Natural killer cell treated with Interleukin-12 subunit alpha and Interleukin-12 subunit beta and Interleukin-15 and Interleukin-18, amount 100 ng/mL, for 72 hours (primary cell): ENCODE measurements around the gene PRDM9. TPM values are rescaled to one million over a fixed set of nuclear protein-coding genes. Genes with fewer than 3 reads are reported as not detected.
"Not testable (repeated sequence)": the region's sequence is repeated elsewhere in the genome, so short reads cannot be mapped to it uniquely, and the experiment has no call there.

Experiments used
- ATAC-seq, 2 donors: fragments of 150-1000 bp; cut with Tn5 transposase in 1 of 2; sonication (Bioruptor Pico), chemical (Tn5 transposase) in 1 of 2; 2 replicates each; pipeline ENCODE4 v1.10.0; 2021
- DNase-seq: peaks from one replicate; pipeline ENCODE4 v3.0.0; 2022; ENCODE audit warnings: low spot score
- H3K27ac Mint-ChIP-seq, 2 donors: 1 replicate in 1 of 2; 2 replicates in 1 of 2; pipeline ENCODE4 v1.8.0; 2022; ENCODE audit warnings: mixed read lengths in 2 of 2, mild to moderate bottlenecking in 1 of 2, moderate library complexity in 1 of 2
- H3K27me3 Mint-ChIP-seq, 2 donors: 1 replicate in 1 of 2; 2 replicates in 1 of 2; pipeline ENCODE4 v1.8.0; 2022; ENCODE audit warnings: mixed read lengths in 2 of 2
- H3K36me3 Mint-ChIP-seq: one replicate; pipeline ENCODE4 v1.8.0; 2022; ENCODE audit warnings: mixed read lengths
- H3K4me1 Mint-ChIP-seq, 2 donors: 1 replicate in 1 of 2; 2 replicates in 1 of 2; pipeline ENCODE4 v1.8.0; 2022; ENCODE audit warnings: low read depth in 2 of 2, mixed read lengths in 2 of 2, mild to moderate bottlenecking in 1 of 2
- H3K4me3 Mint-ChIP-seq: one replicate; pipeline ENCODE4 v1.8.0; 2022; ENCODE audit warnings: mixed read lengths
- H3K9me3 Mint-ChIP-seq: 2 replicates; pipeline ENCODE4 v1.8.0; 2022; ENCODE audit warnings: mixed read lengths
- total RNA-seq, 2 donors: library from RNA; stranded (reverse); gene quantifications; one replicate each; pipeline ENCODE4 v1.2.3, GENCODE V29; 2022

PRDM9 gene
- total RNA-seq, 2 donors from 2014 or later = not detected

DNA sequence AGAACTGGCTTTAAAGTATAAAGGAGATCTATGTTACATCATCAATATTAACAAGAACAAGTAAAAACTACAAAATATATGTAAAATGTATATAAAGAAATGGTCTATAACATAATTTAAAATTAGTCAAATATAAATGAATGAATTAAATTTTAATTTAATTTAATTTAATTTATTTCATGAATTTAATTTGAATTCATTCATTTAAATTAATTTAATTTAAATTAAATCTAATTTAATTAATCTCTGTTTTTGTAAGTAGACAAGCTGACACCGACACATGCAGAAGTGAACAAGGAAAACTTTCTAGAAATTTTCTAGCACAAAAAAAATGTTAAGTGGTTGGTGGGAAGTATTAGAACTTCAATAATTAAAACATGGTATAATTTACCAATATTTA, 10.8 kb upstream of the PRDM9 start:
- no peak for DNase-seq
- peaks cover 19% of the 10 kb centered on the region for H3K9me3 Mint-ChIP-seq
- no peaks in the 10 kb centered on the region for H3K4me1 Mint-ChIP-seq
- H3K36me3 Mint-ChIP-seq = peaks cover 8% of the 10 kb centered on the region
- no peak overlapping the region for H3K27ac Mint-ChIP-seq
- ATAC-seq = no peak
- H3K4me3 Mint-ChIP-seq = no peak overlapping the region
- H3K27me3 Mint-ChIP-seq = no peaks in the 10 kb centered on the region

DNA sequence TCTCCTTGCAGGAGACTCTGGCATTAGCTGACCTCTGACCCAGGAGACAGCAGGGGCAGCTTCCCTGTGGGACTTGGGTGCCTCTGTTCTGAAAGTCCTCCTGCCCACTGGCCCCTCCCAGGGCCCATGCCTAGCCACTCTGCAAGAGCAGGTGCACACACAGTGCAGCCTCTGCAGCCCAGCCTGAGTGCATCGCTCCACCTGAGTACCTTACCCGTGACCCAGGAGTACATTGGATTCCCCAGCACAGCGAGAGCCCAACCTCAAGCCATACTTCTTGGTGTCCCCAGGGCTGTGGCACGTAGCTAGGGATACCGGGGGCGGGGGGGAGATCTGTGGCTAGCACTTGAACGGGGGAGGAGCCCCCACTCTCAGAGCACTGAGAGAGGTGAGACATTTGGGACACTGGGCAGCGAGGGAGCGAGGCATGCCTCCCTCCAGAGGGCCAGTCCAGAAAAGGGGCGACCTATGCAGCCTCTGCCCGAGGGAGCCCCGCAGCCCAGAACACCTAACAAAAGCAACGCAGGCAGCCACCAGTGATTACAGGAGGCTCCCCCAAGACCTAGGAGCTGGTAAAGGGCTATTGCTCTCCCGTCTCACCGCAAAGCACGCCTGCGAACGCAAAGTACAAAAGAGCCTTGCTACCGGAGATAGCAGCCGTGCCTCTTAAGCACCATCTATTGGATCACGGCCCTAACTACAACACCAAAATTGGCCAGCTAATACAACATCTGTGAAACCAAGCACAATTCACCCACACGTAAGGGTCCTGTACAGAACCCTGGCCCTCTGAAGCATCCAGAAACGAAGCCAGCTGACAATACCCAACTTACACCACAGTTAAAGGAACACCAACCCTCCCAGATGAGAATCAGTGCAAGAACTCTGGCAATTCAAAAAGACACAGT, 826 bp upstream of the PRDM9 start:
- DNase-seq = no peak
- peaks cover 8% of the 10 kb centered on the region for H3K36me3 Mint-ChIP-seq
- ATAC-seq = no peak

DNA sequence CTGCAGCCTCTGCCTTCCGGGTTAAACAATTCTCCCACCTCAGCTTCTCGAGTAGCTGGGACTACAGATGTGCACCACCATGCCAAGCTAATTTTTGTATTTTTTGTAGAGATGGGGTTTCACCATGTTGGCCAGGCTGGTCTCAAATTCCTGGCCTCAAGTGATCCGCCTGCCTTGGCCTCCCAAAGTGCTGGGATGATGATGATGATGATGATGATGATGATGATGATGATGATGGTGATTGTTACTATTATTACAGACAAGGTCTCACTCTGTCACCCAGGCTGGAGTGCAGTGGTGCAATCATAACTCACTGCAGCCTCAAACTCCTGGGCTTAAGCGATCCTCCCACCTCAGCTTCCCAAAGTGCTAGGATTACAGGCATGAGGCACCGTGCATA, 3.0 kb downstream of the PRDM9 start:
- not testable (repeated sequence) for DNase-seq, H3K4me1 Mint-ChIP-seq, H3K27ac Mint-ChIP-seq, H3K36me3 Mint-ChIP-seq, H3K27me3 Mint-ChIP-seq, ATAC-seq, H3K4me3 Mint-ChIP-seq
- H3K9me3 Mint-ChIP-seq = peaks cover 35% of the 10 kb centered on the region

More for the DNA sequence above, 826 bp upstream of the PRDM9 start:
- Mint-ChIP-seq H3K27ac (no peak overlapping the region), H3K9me3 (peaks cover 27% of the 10 kb centered on the region), H3K4me3 (no peak overlapping the region), H3K27me3 (no peaks in the 10 kb centered on the region), H3K4me1 (no peaks in the 10 kb centered on the region)

DNA sequence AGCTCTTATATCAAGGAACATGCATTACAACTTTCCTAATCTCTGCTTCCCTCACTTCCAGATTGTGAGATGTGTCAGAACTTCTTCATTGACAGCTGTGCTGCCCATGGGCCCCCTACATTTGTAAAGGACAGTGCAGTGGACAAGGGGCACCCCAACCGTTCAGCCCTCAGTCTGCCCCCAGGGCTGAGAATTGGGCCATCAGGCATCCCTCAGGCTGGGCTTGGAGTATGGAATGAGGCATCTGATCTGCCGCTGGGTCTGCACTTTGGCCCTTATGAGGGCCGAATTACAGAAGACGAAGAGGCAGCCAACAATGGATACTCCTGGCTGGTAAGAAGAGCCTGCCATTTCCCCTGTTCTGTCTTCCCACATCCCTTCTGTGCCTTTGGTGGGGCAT, 15.1 kb downstream of the PRDM9 start:
- ATAC-seq (no peak), DNase-seq (no peak)
- Mint-ChIP-seq H3K4me3 (no peak overlapping the region), H3K36me3 (peaks cover 12% of the 10 kb centered on the region), H3K27me3 (no peaks in the 10 kb centered on the region), H3K27ac (no peak overlapping the region), H3K4me1 (no peaks in the 10 kb centered on the region), H3K9me3 (peaks cover 25% of the 10 kb centered on the region)

DNA sequence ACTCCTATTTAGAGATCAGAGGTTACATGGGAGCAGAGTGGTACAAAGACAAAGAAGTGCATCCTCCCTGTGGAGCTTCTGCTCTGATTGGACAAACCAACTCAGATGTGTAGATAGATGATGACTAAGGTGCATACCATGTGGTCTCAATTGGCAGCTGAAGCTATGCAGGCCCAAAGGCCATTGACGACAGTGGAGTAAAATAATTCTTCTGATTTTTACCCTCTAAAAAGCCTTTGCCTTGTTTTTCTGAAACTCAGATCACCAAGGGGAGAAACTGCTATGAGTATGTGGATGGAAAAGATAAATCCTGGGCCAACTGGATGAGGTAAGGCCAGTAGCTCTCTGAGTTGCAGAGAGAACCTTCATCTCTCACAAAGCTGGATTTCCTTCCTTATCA, 15.6 kb downstream of the PRDM9 start:
- H3K9me3 Mint-ChIP-seq = peaks cover 27% of the 10 kb centered on the region
- no peak overlapping the region for H3K27ac Mint-ChIP-seq
- DNase-seq = no peak
- no peaks in the 10 kb centered on the region for H3K27me3 Mint-ChIP-seq
- no peak overlapping the region for H3K4me3 Mint-ChIP-seq
- no peak for ATAC-seq
- no peaks in the 10 kb centered on the region for H3K4me1 Mint-ChIP-seq
- H3K36me3 Mint-ChIP-seq = peaks cover 12% of the 10 kb centered on the region

DNA sequence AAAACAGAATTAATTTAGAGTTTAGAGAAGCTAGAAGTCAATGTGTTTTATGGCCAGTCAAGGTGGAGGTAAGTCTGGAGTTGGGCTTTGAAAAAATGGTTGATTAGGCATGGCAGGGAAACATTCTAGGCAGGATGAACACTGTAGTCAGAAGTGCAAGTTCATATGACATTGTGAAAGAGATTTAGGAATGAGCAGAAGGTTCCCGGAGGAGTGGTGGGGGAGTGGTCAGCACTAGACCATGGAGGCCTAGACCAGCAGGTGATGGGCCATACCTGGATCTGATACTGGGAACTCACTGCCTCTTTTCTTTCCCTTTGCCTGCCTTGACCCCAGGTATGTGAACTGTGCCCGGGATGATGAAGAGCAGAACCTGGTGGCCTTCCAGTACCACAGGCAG, 16.6 kb downstream of the PRDM9 start:
- peaks cover 30% of the 10 kb centered on the region for H3K9me3 Mint-ChIP-seq
- H3K27me3 Mint-ChIP-seq = no peaks in the 10 kb centered on the region
- no peak overlapping the region for H3K4me3 Mint-ChIP-seq
- ATAC-seq = no peak
- DNase-seq = no peak
- H3K4me1 Mint-ChIP-seq = no peaks in the 10 kb centered on the region
- no peak overlapping the region for H3K27ac Mint-ChIP-seq
- H3K36me3 Mint-ChIP-seq = peaks cover 20% of the 10 kb centered on the region

DNA sequence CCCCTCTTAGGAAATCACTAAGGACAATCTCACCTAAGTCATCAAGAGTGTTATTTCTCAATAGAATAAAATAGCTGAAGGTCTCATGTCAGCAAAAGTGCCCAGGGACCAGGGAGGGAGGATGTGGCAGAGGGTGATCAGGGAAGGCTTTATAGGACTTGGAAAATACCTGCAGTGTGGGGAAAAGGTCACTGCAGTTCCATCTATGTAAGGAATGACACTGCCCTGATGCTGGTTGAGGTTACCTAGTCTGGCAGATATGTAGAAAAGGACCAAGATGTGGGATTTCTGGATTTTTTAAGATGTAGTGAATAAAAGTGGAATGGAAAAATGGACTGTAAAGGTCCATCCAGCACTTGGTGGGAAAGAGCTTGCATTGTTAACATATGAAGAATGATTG, 18.3 kb downstream of the PRDM9 start:
- Mint-ChIP-seq H3K36me3 (peaks cover 15% of the 10 kb centered on the region), H3K4me1 (no peaks in the 10 kb centered on the region), H3K27ac (no peak overlapping the region), H3K27me3 (no peaks in the 10 kb centered on the region), H3K4me3 (no peak overlapping the region), H3K9me3 (peaks cover 27% of the 10 kb centered on the region)
- ATAC-seq (no peak), DNase-seq (no peak)

DNA sequence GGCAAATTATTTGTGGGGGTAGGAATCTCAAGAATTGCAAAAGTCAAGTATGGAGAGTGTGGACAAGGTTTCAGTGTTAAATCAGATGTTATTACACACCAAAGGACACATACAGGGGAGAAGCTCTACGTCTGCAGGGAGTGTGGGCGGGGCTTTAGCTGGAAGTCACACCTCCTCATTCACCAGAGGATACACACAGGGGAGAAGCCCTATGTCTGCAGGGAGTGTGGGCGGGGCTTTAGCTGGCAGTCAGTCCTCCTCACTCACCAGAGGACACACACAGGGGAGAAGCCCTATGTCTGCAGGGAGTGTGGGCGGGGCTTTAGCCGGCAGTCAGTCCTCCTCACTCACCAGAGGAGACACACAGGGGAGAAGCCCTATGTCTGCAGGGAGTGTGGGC, 19.2 kb downstream of the PRDM9 start:
- not testable (repeated sequence) for ATAC-seq, H3K27me3 Mint-ChIP-seq, H3K4me1 Mint-ChIP-seq, H3K27ac Mint-ChIP-seq, DNase-seq, H3K4me3 Mint-ChIP-seq
- Mint-ChIP-seq H3K36me3 (peaks cover 13% of the 10 kb centered on the region), H3K9me3 (peaks cover 30% of the 10 kb centered on the region)

DNA sequence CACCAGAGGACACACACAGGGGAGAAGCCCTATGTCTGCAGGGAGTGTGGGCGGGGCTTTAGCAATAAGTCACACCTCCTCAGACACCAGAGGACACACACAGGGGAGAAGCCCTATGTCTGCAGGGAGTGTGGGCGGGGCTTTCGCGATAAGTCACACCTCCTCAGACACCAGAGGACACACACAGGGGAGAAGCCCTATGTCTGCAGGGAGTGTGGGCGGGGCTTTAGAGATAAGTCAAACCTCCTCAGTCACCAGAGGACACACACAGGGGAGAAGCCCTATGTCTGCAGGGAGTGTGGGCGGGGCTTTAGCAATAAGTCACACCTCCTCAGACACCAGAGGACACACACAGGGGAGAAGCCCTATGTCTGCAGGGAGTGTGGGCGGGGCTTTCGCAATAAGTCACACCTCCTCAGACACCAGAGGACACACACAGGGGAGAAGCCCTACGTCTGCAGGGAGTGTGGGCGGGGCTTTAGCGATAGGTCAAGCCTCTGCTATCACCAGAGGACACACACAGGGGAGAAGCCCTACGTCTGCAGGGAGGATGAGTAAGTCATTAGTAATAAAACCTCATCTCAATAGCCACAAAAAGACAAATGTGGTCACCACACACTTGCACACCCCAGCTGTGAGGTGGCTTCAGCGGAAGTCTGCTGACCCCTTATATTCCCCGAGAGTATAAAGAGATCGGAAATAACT, 20.0 kb downstream of the PRDM9 start:
- H3K27me3 Mint-ChIP-seq, H3K27ac Mint-ChIP-seq, H3K4me1 Mint-ChIP-seq, DNase-seq, ATAC-seq, H3K4me3 Mint-ChIP-seq: not testable (repeated sequence)
- Mint-ChIP-seq H3K36me3 (peaks cover 13% of the 10 kb centered on the region), H3K9me3 (peaks cover 26% of the 10 kb centered on the region)

DNA sequence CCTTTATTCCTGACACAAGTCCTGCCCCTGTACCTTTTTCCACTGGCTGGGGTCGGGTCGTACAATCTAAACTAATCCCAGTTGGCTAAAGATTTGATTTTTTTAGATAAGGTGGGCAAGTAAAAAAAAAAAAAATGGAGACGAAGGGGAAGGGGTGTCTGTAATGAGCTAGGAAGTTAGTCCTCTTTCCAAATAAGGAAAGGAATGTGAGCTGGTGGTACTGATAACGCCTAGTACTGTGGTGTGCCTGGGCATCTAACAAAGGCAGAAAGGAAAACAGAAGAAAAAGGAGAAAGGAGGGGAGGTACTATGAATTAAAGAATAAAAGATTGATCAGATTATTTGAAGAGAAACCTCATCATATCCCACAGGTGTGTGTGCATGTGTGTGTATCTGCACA, 21.3 kb downstream of the PRDM9 start:
- Mint-ChIP-seq H3K27me3 (no peaks in the 10 kb centered on the region), H3K4me1 (no peaks in the 10 kb centered on the region), H3K9me3 (peaks cover 30% of the 10 kb centered on the region), H3K4me3 (no peak overlapping the region), H3K36me3 (peaks cover 13% of the 10 kb centered on the region), H3K27ac (no peak overlapping the region)
- DNase-seq = no peak
- no peak for ATAC-seq

DNA sequence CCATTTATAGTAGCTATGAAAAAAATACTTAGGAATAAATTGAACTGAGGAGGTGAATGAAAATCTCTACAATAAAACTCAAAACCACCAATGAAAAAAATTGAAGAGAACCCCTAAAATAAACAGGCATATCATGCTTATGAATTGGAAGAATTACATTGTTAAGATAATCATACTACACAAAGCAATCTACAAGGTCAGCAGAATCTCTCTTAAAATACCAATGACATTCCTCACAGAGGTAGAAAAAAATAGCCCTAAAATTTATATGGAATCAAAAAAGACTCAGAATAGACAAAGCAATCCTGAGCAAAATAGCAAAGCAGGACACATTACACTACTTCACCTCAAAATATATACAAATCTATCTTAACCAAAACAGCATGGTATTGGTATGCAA, 23.2 kb downstream of the PRDM9 start:
- no peaks in the 10 kb centered on the region for H3K4me1 Mint-ChIP-seq
- no peak for ATAC-seq
- no peak for DNase-seq
- H3K9me3 Mint-ChIP-seq = peaks cover 22% of the 10 kb centered on the region
- H3K27ac Mint-ChIP-seq = no peak overlapping the region
- H3K36me3 Mint-ChIP-seq = peaks cover 8% of the 10 kb centered on the region
- H3K4me3 Mint-ChIP-seq = no peak overlapping the region
- H3K27me3 Mint-ChIP-seq = no peaks in the 10 kb centered on the region

DNA sequence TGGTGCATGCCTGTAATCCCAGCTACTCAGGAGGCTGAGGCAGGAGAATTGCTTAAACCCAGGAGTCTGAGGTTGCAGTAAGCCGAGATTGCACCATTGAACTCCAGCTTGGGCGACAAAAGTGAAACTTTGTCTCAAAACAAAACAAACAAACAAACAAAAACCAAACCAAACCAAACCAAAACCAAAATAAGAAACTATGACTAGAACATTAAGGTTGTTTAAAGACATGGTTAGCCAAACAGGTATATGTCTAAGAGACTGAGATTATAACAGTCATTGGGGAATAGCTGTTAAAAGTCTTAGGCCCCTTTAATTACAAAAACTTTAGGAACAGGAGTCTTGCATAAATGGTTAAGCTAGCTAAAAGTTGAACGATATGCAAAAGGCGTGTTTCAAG, 63.6 kb downstream of the PRDM9 start:
- ATAC-seq = no peak

More for the DNA sequence above, 63.6 kb downstream of the PRDM9 start:
- no peak overlapping the region for H3K4me3 Mint-ChIP-seq
- no peak overlapping the region for H3K27ac Mint-ChIP-seq
- no peaks in the 10 kb centered on the region for H3K4me1 Mint-ChIP-seq
- DNase-seq = no peak
- peaks cover 13% of the 10 kb centered on the region for H3K9me3 Mint-ChIP-seq
- no peaks in the 10 kb centered on the region for H3K27me3 Mint-ChIP-seq
- peaks cover 6% of the 10 kb centered on the region for H3K36me3 Mint-ChIP-seq
